Epithelial cell of esophagus (primary cell): ENCODE results near the gene OPN4.

Experiments used
- DNase-seq: peaks from one replicate; pipeline ENCODE4 v3.0.0; 2010; ENCODE audit warnings: low read depth
- H3K4me3 ChIP-seq: 2 replicates; pipeline ENCODE4 v1.5.1; 2011; ENCODE audit warnings: mild to moderate bottlenecking, low read length, control low read depth
- TF ChIP-seq, protein P1 (sequence below): IDR thresholded peaks from 2 replicates; pipeline ENCODE4 v1.5.1; 2011; ENCODE audit warnings: low read depth, mild to moderate bottlenecking, low read length, control low read depth, inconsistent platforms; ENCODE audit not compliant: insufficient read depth; ENCODE audit errors: missing control alignments

OPN4 gene

DNA sequence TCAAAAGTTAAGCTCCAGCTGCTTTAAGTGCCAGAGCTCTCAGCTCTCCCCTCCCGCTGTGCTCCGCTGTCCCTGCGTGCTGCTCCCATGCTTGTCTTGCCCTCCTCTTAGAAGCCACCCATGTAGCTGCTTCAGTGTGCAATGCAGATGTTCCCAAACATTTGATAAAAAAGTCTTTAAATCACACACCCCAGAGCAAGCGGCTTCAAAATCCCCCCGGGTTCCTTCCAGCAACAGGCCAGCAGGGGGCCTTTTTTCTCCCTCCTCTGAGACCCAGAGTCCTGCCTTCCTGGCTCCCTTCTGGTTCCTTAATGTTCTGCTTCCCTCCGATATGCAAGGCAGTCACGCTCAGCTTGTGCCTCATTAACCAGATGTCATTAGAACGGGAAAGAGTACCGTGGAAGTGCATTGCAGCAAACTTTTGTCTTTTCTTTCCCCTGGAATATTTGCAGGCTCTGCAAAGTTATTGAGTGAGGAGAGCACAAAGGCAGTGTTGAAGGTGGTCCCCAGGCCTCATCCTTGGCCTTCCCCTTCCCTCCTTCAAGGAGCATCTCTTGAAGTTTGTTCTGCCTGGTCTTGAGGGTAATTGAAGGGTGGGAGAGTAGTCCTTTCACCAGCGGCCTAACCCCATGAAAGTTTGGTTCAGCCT, 39.5 kb downstream of the OPN4 start:
- no peak overlapping the region for H3K4me3 ChIP-seq
- DNase-seq, result peak; percentile 46
- TF ChIP-seq, protein P1, sequence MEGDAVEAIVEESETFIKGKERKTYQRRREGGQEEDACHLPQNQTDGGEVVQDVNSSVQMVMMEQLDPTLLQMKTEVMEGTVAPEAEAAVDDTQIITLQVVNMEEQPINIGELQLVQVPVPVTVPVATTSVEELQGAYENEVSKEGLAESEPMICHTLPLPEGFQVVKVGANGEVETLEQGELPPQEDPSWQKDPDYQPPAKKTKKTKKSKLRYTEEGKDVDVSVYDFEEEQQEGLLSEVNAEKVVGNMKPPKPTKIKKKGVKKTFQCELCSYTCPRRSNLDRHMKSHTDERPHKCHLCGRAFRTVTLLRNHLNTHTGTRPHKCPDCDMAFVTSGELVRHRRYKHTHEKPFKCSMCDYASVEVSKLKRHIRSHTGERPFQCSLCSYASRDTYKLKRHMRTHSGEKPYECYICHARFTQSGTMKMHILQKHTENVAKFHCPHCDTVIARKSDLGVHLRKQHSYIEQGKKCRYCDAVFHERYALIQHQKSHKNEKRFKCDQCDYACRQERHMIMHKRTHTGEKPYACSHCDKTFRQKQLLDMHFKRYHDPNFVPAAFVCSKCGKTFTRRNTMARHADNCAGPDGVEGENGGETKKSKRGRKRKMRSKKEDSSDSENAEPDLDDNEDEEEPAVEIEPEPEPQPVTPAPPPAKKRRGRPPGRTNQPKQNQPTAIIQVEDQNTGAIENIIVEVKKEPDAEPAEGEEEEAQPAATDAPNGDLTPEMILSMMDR, result peak; percentile 68

DNA sequence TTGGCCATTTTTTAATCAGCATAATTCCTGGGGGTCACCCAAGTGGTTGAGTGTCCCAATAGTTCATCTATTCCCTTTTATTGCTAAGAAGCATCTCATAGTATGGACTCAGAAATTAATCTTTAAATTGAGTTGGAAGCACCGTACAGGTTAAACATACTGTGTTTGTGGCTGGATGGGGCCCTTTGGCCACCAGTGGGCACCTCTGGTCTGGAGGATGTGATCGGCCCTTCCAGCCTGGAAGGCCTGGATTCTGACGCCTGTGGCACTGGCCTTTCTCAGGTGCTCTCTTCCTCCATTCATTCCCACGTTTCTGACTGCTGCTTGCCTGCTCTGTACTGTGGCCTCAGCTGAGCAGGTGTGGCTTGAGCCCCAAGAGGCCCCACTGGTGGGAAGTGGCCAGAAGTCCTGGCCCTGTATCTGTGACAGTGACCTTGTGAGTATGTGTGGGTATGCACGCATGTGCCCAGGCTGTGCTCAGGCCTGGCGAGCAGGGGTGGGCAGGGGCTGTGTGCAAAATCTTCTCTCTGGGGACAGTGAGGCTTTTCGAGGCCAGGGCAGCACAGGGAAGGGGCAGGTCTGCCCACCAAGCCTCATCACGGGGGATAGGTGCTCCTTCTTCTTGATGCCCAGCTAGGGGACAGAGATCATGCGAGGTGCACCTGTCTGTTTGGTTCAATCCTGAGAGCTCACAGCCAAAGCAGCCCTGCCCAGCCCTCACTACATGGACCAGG, 44.0 kb downstream of the OPN4 start:
- DNase-seq, result no peak
- H3K4me3 ChIP-seq, result no peak overlapping the region
- TF ChIP-seq, protein P1, result no peak

DNA sequence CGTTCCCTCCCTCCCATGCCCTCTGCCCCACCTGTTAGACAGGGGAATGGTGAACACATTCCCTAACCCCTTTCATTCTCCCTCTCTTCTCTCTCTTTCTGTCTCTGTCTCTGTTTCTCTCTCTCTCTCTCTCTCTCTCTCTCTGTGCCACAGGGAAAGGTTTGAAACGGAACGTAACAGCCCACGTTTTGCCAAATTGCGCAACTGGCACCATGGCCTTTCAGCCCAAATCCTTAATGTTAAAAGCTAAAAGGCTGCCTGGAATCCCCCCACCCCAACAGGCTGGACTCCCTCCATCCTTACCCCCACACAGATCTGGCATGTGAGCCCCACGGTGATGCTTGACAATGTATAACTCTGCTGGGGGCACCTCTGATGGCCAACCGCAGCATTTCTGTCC, 44.8 kb downstream of the OPN4 start:
- H3K4me3 ChIP-seq, result no peak overlapping the region
- DNase-seq, result no peak
- TF ChIP-seq, protein P1, result no peak

DNA sequence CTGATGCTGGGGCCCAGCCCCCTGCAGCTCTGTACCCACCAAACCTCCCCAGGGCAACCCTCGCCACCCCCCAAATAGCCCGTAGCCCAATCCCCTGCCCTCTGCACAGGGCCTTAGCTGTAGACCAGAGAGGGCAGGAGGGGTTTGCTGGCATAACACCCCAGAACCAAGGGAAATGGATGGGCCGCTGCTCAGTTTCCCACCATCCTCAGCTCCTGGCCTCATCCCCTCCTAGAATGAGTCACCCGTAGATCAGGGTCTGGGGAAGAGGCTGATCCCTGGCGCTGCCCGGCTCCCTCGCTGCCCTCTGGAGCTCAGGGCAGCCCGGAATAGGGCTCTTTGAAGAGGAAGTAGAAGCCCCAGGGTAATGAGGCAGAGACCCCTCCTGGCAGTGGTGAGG, 45.2 kb downstream of the OPN4 start:
- TF ChIP-seq, protein P1, result no peak
- DNase-seq, result no peak
- H3K4me3 ChIP-seq, result no peak overlapping the region

DNA sequence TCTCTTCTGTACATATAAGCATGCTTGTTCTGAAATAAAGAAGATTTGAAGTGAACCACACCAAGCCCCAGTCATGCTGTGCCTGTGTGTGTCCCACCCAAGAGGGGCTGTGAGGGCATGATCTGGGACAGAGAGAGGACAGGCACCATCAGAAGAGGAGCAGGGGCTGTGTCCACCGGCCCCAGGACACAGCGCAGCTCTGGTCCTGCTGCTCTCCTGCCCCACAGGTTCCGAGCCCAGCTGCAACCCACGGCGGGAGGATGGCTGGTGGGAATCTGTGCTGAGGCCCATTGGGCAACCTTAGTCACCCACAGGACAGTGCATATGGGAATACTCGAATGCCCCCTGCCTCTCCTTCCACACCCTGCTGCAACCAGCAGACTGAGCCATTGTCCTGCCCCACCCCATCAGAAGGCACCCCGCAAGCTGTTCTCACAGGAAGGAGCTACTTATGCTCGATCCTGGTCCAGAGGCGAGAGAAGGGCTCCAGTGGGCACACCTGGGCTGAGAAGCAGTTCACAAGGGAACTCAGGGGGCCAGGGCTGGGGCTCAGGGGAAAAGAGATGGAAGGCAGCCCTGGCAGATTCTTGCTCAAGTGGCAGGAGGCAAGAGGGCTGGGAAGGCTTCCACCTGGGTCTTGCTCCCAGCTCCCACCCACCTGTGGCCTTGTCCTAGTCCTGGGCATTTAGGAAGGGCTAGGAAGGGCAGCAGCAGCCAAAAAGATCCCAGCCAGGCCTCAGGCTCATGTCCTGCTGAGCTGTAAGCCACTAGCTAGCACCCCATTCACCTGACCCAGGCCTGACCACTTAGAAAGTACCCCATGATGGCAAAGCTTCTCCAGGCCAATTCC, 45.9 kb downstream of the OPN4 start:
- TF ChIP-seq, protein P1, result no peak
- no peak overlapping the region for H3K4me3 ChIP-seq
- DNase-seq, result no peak

DNA sequence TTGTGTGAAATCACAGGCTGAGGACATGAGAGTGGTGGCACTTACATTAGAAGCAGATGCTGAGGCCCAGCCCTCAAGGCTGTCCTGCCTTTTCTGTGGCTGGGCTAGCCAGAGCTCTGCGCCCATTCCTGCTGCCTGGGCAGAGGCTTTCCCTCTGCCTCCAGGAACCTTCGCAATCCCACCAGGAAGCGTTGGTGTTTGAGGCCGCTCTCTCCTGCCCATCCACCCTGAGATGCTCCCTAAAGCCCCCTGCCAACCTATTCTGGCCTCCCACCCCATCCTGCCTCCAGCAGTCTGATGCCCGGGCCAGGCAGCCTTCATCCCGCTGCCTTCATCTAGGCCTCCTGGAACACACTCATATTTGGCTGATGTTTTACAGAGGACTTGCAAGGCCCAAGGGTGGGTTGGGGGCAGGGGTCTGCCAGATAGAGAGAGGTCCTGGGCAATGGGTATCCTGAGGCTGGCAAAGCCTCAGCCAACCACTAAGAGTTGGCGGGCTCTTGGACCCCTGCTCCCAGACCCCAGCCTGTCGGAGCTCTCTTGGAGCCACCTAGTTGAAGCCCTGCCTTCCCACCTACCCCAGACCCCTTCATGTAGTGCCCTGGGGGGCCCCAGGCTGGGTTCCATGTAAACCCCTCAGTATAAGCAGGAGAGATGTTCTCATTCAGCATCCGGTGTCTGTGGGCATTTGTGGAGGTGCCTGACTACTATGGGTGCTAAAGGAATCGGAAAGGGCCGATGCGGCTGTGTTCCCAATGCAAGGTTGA, 46.7 kb downstream of the OPN4 start:
- TF ChIP-seq, protein P1, result no peak
- DNase-seq, result no peak
- H3K4me3 ChIP-seq, result no peak overlapping the region
